HCT116 (cell line): ENCODE data around the gene PRSS21. TPM values are rescaled to one million over a fixed set of nuclear protein-coding genes. Genes with fewer than 3 reads are reported as not detected.

Source experiments
- ATAC-seq: fragments of 200-7000 bp; cut with Tn5 transposase; 2 replicates; pipeline ENCODE4 v1.9.1; 2020; ENCODE audit warnings: mild to moderate bottlenecking, moderate library complexity
- BruUV-seq: library from RNA; stranded (reverse); fragments of 400-500 nt; replicated peaks from 2 replicates; lab custom pipeline; 2021; lab: Mats Ljungman, UMichigan
- CTCF ChIA-PET: fragments of 300-600 bp; sonication (Branson Sonifier 250); formaldehyde crosslinking; loops from one replicate; lab custom pipeline; 2021; ENCODE audit warnings: antibody characterized with exemption; lab: Charles Lee
- POLR2A ChIA-PET: fragments of 300-600, 350-600 bp; sonication (Branson Sonifier 250); formaldehyde crosslinking; loops from one replicate; lab custom pipeline; 2021; ENCODE audit warnings: antibody characterized with exemption; lab: Charles Lee
- RAD21 ChIA-PET, 2 experiments: fragments of 300-600 bp; sonication (Branson Sonifier 250); formaldehyde crosslinking; loops; one replicate each; lab custom pipeline; 2023; ENCODE audit warnings: low total read pairs in 2 of 2; ENCODE audit not compliant: uncharacterized antibody in 2 of 2, unreplicated experiment in 2 of 2, low non-redundant PET in 1 of 2; lab: Charles Lee
- DNase-seq: peaks from one replicate; pipeline ENCODE4 v3.0.0-alpha.2; 2010; ENCODE audit warnings: low read depth, low spot score
- H2AFZ ChIP-seq: fragments of 200-600 bp; shearing (Covaris generic), sonication (generic); 2 replicates; pipeline ENCODE4 v1.6.1; 2017; ENCODE audit warnings: low read depth, mixed run types, mixed read lengths, antibody characterized with exemption, low read length; ENCODE audit not compliant: poor library complexity, severe bottlenecking
- H3K27ac ChIP-seq: 2 replicates; pipeline ENCODE4 v1.5.1; 2012; ENCODE audit warnings: low read depth, low read length
- H3K27me3 ChIP-seq: fragments of 200-600 bp; sonication (generic); 2 replicates; pipeline ENCODE4 v1.6.1; 2016; ENCODE audit warnings: mixed run types, low read length, mixed read lengths; ENCODE audit not compliant: insufficient read depth
- H3K36me3 ChIP-seq, 2 experiments: fragments of 200-500 bp in 1 of 2; fragments of 200-600 bp in 1 of 2; sonication (Bioruptor generic) in 1 of 2; sonication (generic) in 1 of 2; 2 replicates each; pipeline versions ENCODE4 v1.5.1 to v1.6.1; 2014 to 2016; ENCODE audit warnings: low read length in 2 of 2, inconsistent platforms in 1 of 2, mixed read lengths in 1 of 2, mixed run types in 1 of 2; ENCODE audit not compliant: insufficient read depth in 2 of 2, control insufficient read depth in 1 of 2
- H3K4me1 ChIP-seq, 2 experiments: fragments of 200-600 bp in 1 of 2; sonication (generic) in 1 of 2; 2 replicates each; pipeline versions ENCODE4 v1.5.1 to v1.6.1; 2012 to 2017; ENCODE audit warnings: low read length in 2 of 2, inconsistent platforms in 1 of 2, mild to moderate bottlenecking in 1 of 2, mixed read lengths in 1 of 2, mixed run types in 1 of 2, moderate library complexity in 1 of 2; ENCODE audit not compliant: insufficient read depth in 2 of 2, control insufficient read depth in 1 of 2
- H3K4me2 ChIP-seq: fragments of 200-600 bp; sonication (generic); 2 replicates; pipeline ENCODE4 v1.6.1; 2017; ENCODE audit warnings: mixed run types, low read length, mixed read lengths
- H3K4me3 ChIP-seq, 2 experiments: fragments of 200-600 bp in 1 of 2; sonication (generic) in 1 of 2; replicated peaks in 1 of 2; 2 replicates each; pipeline ENCODE4 v1.5.1; 2011 to 2016; ENCODE audit warnings: low read length in 2 of 2, control low read depth in 1 of 2, low read depth in 1 of 2, mild to moderate bottlenecking in 1 of 2, mixed read lengths in 1 of 2, mixed run types in 1 of 2
- H3K79me2 ChIP-seq: fragments of 200-600 bp; sonication (generic); 2 replicates; pipeline ENCODE4 v1.6.1; 2017; ENCODE audit warnings: mild to moderate bottlenecking, mixed run types, low read length, moderate library complexity, mixed read lengths; ENCODE audit not compliant: insufficient read depth
- H3K9ac ChIP-seq: fragments of 200-600 bp; sonication (generic); 2 replicates; pipeline ENCODE4 v1.6.1; 2016; ENCODE audit warnings: low read length, mixed read lengths
- H3K9me2 ChIP-seq: fragments of 200-600 bp; sonication (generic), shearing (Covaris generic); 2 replicates; pipeline ENCODE4 v1.6.1; 2017; ENCODE audit warnings: mixed run types, mild to moderate bottlenecking, moderate library complexity; ENCODE audit not compliant: insufficient read depth
- H3K9me3 ChIP-seq, 2 experiments: fragments of 200-500 bp in 1 of 2; fragments of 200-600 bp in 1 of 2; sonication (Bioruptor generic) in 1 of 2; sonication (generic) in 1 of 2; 2 replicates each; pipeline ENCODE4 v1.6.1; 2014 to 2017; ENCODE audit warnings: low read length in 2 of 2, mixed read lengths in 2 of 2, inconsistent platforms in 1 of 2, low read depth in 1 of 2, mild to moderate bottlenecking in 1 of 2, mixed run types in 1 of 2, moderate library complexity in 1 of 2; ENCODE audit not compliant: control insufficient read depth in 1 of 2, insufficient read depth in 1 of 2
- H4K20me1 ChIP-seq: fragments of 200-600 bp; sonication (generic), shearing (Covaris generic); 2 replicates; pipeline ENCODE4 v1.6.1; 2017; ENCODE audit warnings: mixed run types, mild to moderate bottlenecking, moderate library complexity; ENCODE audit not compliant: insufficient read depth
- ATF3 ChIP-seq: IDR thresholded peaks from 2 replicates; pipeline ENCODE4 v1.6.1; 2012
- CBX3 ChIP-seq: IDR thresholded peaks from 2 replicates; pipeline ENCODE4 v1.6.1; 2012; ENCODE audit warnings: low read depth
- CTCF ChIP-seq, 3 experiments: fragments of 200-600 bp in 1 of 3; sonication (generic) in 1 of 3; IDR thresholded peaks in 2 of 3; conservative IDR thresholded peaks in 1 of 3; 2 replicates each; pipeline ENCODE4 v1.5.1; 2012 to 2017; ENCODE audit warnings: low read depth in 2 of 3, low read length in 2 of 3, antibody characterized with exemption in 1 of 3, borderline replicate concordance in 1 of 3, control low read depth in 1 of 3, mild to moderate bottlenecking in 1 of 3, mixed read lengths in 1 of 3, mixed run types in 1 of 3, moderate library complexity in 1 of 3; ENCODE audit not compliant: insufficient read depth in 1 of 3
- EGR1 ChIP-seq: IDR thresholded peaks from 2 replicates; pipeline ENCODE4 v1.6.1; 2012; ENCODE audit warnings: low read depth
- ELF1 ChIP-seq: IDR thresholded peaks from 2 replicates; pipeline ENCODE4 v1.6.1; 2012; ENCODE audit warnings: low read depth, borderline replicate concordance
- EZH2 ChIP-seq: fragments of 200-600 bp; sonication (generic); IDR thresholded peaks from 2 replicates; pipeline ENCODE4 v1.6.1; 2017; ENCODE audit warnings: antibody characterized with exemption, mixed run types
- EZH2phosphoT487 ChIP-seq: fragments of 200-600 bp; IDR thresholded peaks from 2 replicates; pipeline ENCODE4 v1.6.1; 2018; ENCODE audit warnings: antibody characterized with exemption, borderline replicate concordance
- JUND ChIP-seq: IDR thresholded peaks from 2 replicates; pipeline ENCODE4 v1.6.1; 2012
- MAX ChIP-seq: IDR thresholded peaks from 2 replicates; pipeline ENCODE4 v1.6.1; 2012
- POLR2A ChIP-seq: IDR thresholded peaks from 2 replicates; pipeline ENCODE4 v1.7.0; 2011; ENCODE audit warnings: borderline replicate concordance; ENCODE audit not compliant: insufficient read depth, insufficient read length; ENCODE audit errors: extremely low read depth
- REST ChIP-seq: IDR thresholded peaks from 2 replicates; pipeline ENCODE4 v1.6.1; 2012; ENCODE audit warnings: low read depth
- SIN3A ChIP-seq: IDR thresholded peaks from 2 replicates; pipeline ENCODE4 v1.6.1; 2012; ENCODE audit warnings: low read depth
- SRF ChIP-seq: IDR thresholded peaks from 2 replicates; pipeline ENCODE4 v1.6.1; 2012; ENCODE audit warnings: low read depth
- TCF7L2 ChIP-seq: IDR thresholded peaks from 2 replicates; pipeline ENCODE4 v1.7.0; 2011; ENCODE audit warnings: borderline replicate concordance, inconsistent platforms; ENCODE audit not compliant: insufficient read depth, insufficient read length; ENCODE audit errors: extremely low read depth
- YY1 ChIP-seq: IDR thresholded peaks from 2 replicates; pipeline ENCODE4 v1.6.1; 2011; ENCODE audit warnings: low read length, low read depth, moderate library complexity, mild to moderate bottlenecking; ENCODE audit not compliant: insufficient replicate concordance; ENCODE audit errors: extremely low read depth
- ZBTB33 ChIP-seq: IDR thresholded peaks from 2 replicates; pipeline ENCODE4 v1.6.1; 2011; ENCODE audit warnings: mild to moderate bottlenecking, low read length, moderate library complexity; ENCODE audit not compliant: insufficient replicate concordance; ENCODE audit errors: extremely low read depth
- ZFX ChIP-seq: fragments of 450-650 bp; IDR thresholded peaks from 2 replicates; pipeline ENCODE4 v1.6.1; 2017
- ZNF274 ChIP-seq: fragments of 200-500 bp; sonication (Bioruptor generic); IDR thresholded peaks from 2 replicates; pipeline ENCODE4 v1.6.1; 2014; ENCODE audit warnings: mild to moderate bottlenecking, low read depth, low read length, inconsistent platforms
- intact Hi-C: fragments of 100-400 bp; cut with micrococcal nuclease; formaldehyde crosslinking; loops from 2 replicates; pipeline ENCODE4 v1.10.0; 2022
- total RNA-seq: library from RNA; stranded (reverse); gene quantifications from one replicate; pipeline ENCODE4 v1.2.1, GENCODE V29; 2021; ENCODE audit not compliant: unreplicated experiment

PRSS21 gene
- total RNA-seq, 1 experiment from 2014 or later: 0.39 TPM

- H4K20me1 ChIP-seq: no peaks in the 10 kb centered on the region
- no peak overlapping the region for H3K4me2 ChIP-seq
- no peaks in the 10 kb centered on the region for H3K27me3 ChIP-seq
- peaks cover 0 to 17% of the 10 kb centered on the region in 2 experiments; a peak in 2 of 4 replicates for H3K4me1 ChIP-seq
- H3K27ac ChIP-seq: no peak overlapping the region
- ATAC-seq (no peak; the same call in 1 of the 2 replicates), DNase-seq (no peak)
- no peak overlapping the region for H3K9ac ChIP-seq
- intact Hi-C loops: no loop called here
- no peak overlapping the region for H2AFZ ChIP-seq
- ChIA-PET RAD21 (no interaction called here), CTCF (no interaction called here), POLR2A (no interaction called here)
- no peaks in the 10 kb centered on the region for H3K9me2 ChIP-seq
- 0 out of 4 replicates have a peak, but pooled peaks cover 0 to 2% of the 10 kb centered on the region in 2 experiments for H3K36me3 ChIP-seq
- no peaks in the 10 kb centered on the region for H3K79me2 ChIP-seq
- H3K9me3 ChIP-seq: peaks cover under 1 to 2% of the 10 kb centered on the region in 2 experiments; a peak in 2 of 4 replicates
- no peak overlapping the region for H3K4me3 ChIP-seq
- BruUV-seq: no TSS peak
- TF ChIP-seq SRF (no peak), EGR1 (no peak), ATF3 (no peak), JUND (no peak), CBX3 (no peak), TCF7L2 (no peak), CTCF (IDR thresholded peaks at IDR 0.05 in 2 of 3, conservative IDR thresholded peaks at IDR 0.05 in 1 of 3; ENCODE audit: borderline replicate concordance in 1 of 3, insufficient read depth in 1 of 3, low read depth in 2 of 3, low read length in 2 of 3) (no peak), ELF1 (no peak), ZBTB33 (no peak), EZH2 (no peak), ZFX (no peak), EZH2phosphoT487 (no peak), POLR2A (no peak), MAX (no peak), ZNF274 (no peak), SIN3A (no peak), YY1 (no peak), REST (no peak)
Measured at GRCh38 chr16:2848933-2849725, 32.1 kb downstream of the PRSS21 start.
